K562 (cell line): ENCODE results near the gene DIP2B. TPM values are rescaled to one million over a fixed set of nuclear protein-coding genes. Genes with fewer than 3 reads are reported as not detected.

Source experiments
- ATAC-seq: fragments of 200-7000 bp; cut with Tn5 transposase; 3 replicates; pipeline ENCODE4 v1.9.1; 2020; ENCODE audit warnings: moderate library complexity
- BruUV-seq: library from RNA; stranded (reverse); fragments of 400-500 nt; replicated peaks from 2 replicates; lab custom pipeline; 2021; lab: Mats Ljungman, UMichigan
- CTCF ChIA-PET: fragments of 300-600 bp; formaldehyde crosslinking; extraction: SDS; loops from one replicate; lab custom pipeline; 2021; ENCODE audit warnings: low intra/inter-chr PET ratio; lab: Yijun Ruan, JAX
- POLR2A ChIA-PET: fragments of 300-600, 350-650 bp; sonication (Branson Sonifier 250); formaldehyde crosslinking; extraction: SDS; loops from one replicate; lab custom pipeline; 2021; ENCODE audit warnings: antibody characterized with exemption, inconsistent platforms; lab: Yijun Ruan, JAX
- DNase-seq, 4 experiments: peaks; one replicate each; pipeline versions ENCODE4 v3.0.0 to v3.0.0-alpha.2; 2011 to 2018; ENCODE audit warnings: low spot score in 3 of 4, mixed read lengths in 3 of 4; ENCODE audit errors: extremely low read depth in 1 of 4
- FAIRE-seq: peaks from 2 replicates; lab custom pipeline; 2011; peaks lifted over from hg19 to GRCh38; lab: Jason Lieb, UNC
- H2AFZ ChIP-seq: 2 replicates; pipeline ENCODE4 v1.6.0; 2011; ENCODE audit warnings: low read depth, low read length, control low read depth, inconsistent platforms
- H3K27ac ChIP-seq: fragments of 200-600 bp; 3 replicates; pipeline ENCODE4 v1.8.0; 2011; ENCODE audit warnings: low read depth, mild to moderate bottlenecking, control low read depth, inconsistent platforms, low read length, moderate library complexity, mixed read lengths; ENCODE audit errors: extremely low read depth
- H3K27me3 ChIP-seq, 2 experiments: fragments of 300-600 bp in 1 of 2; 2 replicates in 1 of 2; 3 replicates in 1 of 2; pipeline versions ENCODE4 v1.6.0 to v1.8.0; 2011; ENCODE audit warnings: inconsistent platforms in 2 of 2, low read length in 2 of 2, mild to moderate bottlenecking in 1 of 2, mixed read lengths in 1 of 2, moderate library complexity in 1 of 2; ENCODE audit not compliant: control insufficient read depth in 2 of 2, insufficient read depth in 2 of 2
- H3K36me3 ChIP-seq: fragments of 300-600 bp; 3 replicates; pipeline ENCODE4 v1.8.0; 2011; ENCODE audit warnings: mild to moderate bottlenecking, low read length, inconsistent platforms; ENCODE audit not compliant: control insufficient read depth, insufficient read depth
- H3K4me1 ChIP-seq, 2 experiments: fragments of 200-600 bp in 1 of 2; replicated peaks in 1 of 2; 2 replicates in 1 of 2; 3 replicates in 1 of 2; pipeline versions ENCODE4 v1.5.1 to v1.8.0; 2011; ENCODE audit warnings: inconsistent platforms in 2 of 2, low read length in 2 of 2, mild to moderate bottlenecking in 1 of 2, mixed read lengths in 1 of 2, moderate library complexity in 1 of 2; ENCODE audit not compliant: control insufficient read depth in 2 of 2, insufficient read depth in 2 of 2
- H3K4me2 ChIP-seq: 2 replicates; pipeline ENCODE4 v1.6.1; 2011; ENCODE audit warnings: low read length, control low read depth, inconsistent platforms, mixed read lengths; ENCODE audit not compliant: insufficient read depth
- H3K4me3 ChIP-seq: fragments of 200-600 bp; sonication (generic), shearing (Covaris generic); 2 replicates; pipeline ENCODE4 v1.5.1; 2016; ENCODE audit warnings: control low read depth, inconsistent platforms
- H3K79me2 ChIP-seq: fragments of 200-600 bp; 3 replicates; pipeline ENCODE4 v1.8.0; 2011; ENCODE audit warnings: low read length, inconsistent platforms; ENCODE audit not compliant: control insufficient read depth, insufficient read depth
- H3K9ac ChIP-seq, 2 experiments: 2 replicates each; pipeline versions ENCODE4 v1.6.0 to v1.6.1; 2011; ENCODE audit warnings: low read depth in 2 of 2, low read length in 2 of 2, control low read depth in 1 of 2, inconsistent platforms in 1 of 2, mild to moderate bottlenecking in 1 of 2, mixed read lengths in 1 of 2; ENCODE audit not compliant: insufficient read depth in 1 of 2
- H3K9me1 ChIP-seq: one replicate; pipeline ENCODE4 v1.6.0; 2011; ENCODE audit warnings: inconsistent platforms, mild to moderate bottlenecking, low read length, moderate library complexity; ENCODE audit not compliant: control insufficient read depth, insufficient read depth
- H3K9me3 ChIP-seq: replicated peaks from 2 replicates; pipeline ENCODE4 v1.5.1; 2011; ENCODE audit warnings: low read depth, low read length, inconsistent platforms; ENCODE audit not compliant: control insufficient read depth, insufficient read depth
- H4K20me1 ChIP-seq: replicated peaks from 2 replicates; pipeline ENCODE4 v1.6.1; 2011; ENCODE audit warnings: low read length, inconsistent platforms, mixed read lengths; ENCODE audit not compliant: control insufficient read depth, insufficient read depth
- ARNT ChIP-seq, 2 experiments: fragments of 450-650 bp; IDR thresholded peaks; 2 replicates each; pipeline ENCODE4 v1.6.1; 2016; ENCODE audit warnings: mild to moderate bottlenecking in 1 of 2
- CBFA2T2 ChIP-seq: fragments of 450-650 bp; conservative IDR thresholded peaks from 2 replicates; pipeline ENCODE4 v1.6.1; 2017; ENCODE audit warnings: mild to moderate bottlenecking
- E2F6 ChIP-seq, 2 experiments: IDR thresholded peaks; 2 replicates each; pipeline ENCODE4 v1.6.1; 2011; ENCODE audit warnings: borderline replicate concordance in 1 of 2, control low read depth in 1 of 2, low read depth in 1 of 2, low read length in 1 of 2, mild to moderate bottlenecking in 1 of 2, mixed read lengths in 1 of 2, moderate library complexity in 1 of 2; ENCODE audit not compliant: insufficient read depth in 1 of 2, insufficient read length in 1 of 2, poor library complexity in 1 of 2, severe bottlenecking in 1 of 2; ENCODE audit errors: extremely low read depth in 1 of 2
- MECOM ChIP-seq: fragments of 250-450 bp; sonication (Bioruptor Pico); IDR thresholded peaks from 2 replicates; pipeline ENCODE4 v1.8.0; 2022; ENCODE audit warnings: inconsistent platforms
- NFATC3 ChIP-seq: fragments of 450-650 bp; IDR thresholded peaks from 2 replicates; pipeline ENCODE4 v1.6.1; 2017; ENCODE audit warnings: mild to moderate bottlenecking
- NKRF ChIP-seq: fragments of 450-650 bp; IDR thresholded peaks from 2 replicates; pipeline ENCODE4 v1.6.1; 2016; ENCODE audit warnings: borderline replicate concordance
- SAP30 ChIP-seq: fragments of 200-600 bp; sonication (generic); IDR thresholded peaks from 2 replicates; pipeline ENCODE4 v1.6.1; 2012; ENCODE audit warnings: borderline replicate concordance, low read depth, mild to moderate bottlenecking, moderate library complexity, low read length, control low read depth, inconsistent platforms; ENCODE audit not compliant: insufficient read depth, poor library complexity, severe bottlenecking
- TARDBP ChIP-seq: fragments of 450-650 bp; IDR thresholded peaks from 2 replicates; pipeline ENCODE4 v1.6.1; 2016
- ZNF24 ChIP-seq: fragments of 450-650 bp; IDR thresholded peaks from 2 replicates; pipeline ENCODE4 v1.6.1; 2016
- ZNF445 ChIP-seq: fragments of 250-450 bp; sonication (Bioruptor Pico); IDR thresholded peaks from 2 replicates; pipeline ENCODE4 v1.4.0; 2020; ENCODE audit warnings: low read depth, mild to moderate bottlenecking, moderate library complexity
- WGBS: fragments of 100-300 bp; shearing (Covaris generic); methylation state at CpG from one replicate; pipeline ENCODE4 v1.1.6; 2016; ENCODE audit warnings: low coverage, mixed read lengths; ENCODE audit not compliant: insufficient coverage; ENCODE audit errors: missing lambda C conversion rate; 5-methylcytosine and 5-hydroxymethylcytosine counted together
- in situ Hi-C: fragments of 300-500 bp; cut with MboI; formaldehyde crosslinking; loops from 4 replicates; pipeline ENCODE4 v1.15.0; 2018; ENCODE audit warnings: inconsistent platforms, mixed read lengths
- intact Hi-C: fragments of 100-400 bp; cut with micrococcal nuclease; formaldehyde crosslinking; loops from 2 replicates; pipeline ENCODE4 v1.14.2; 2022
- polyA plus RNA-seq, 8 experiments: library from polyadenylated mRNA; depleted of rRNA in 4 of 8; stranded (reverse) in 5 of 8; unstranded in 3 of 8; fragments of >200 nt; fragmentation: Nextera tagmentation in 2 of 8; fragmentation: Illumina TruSeq in 1 of 8; extraction: Ambion mirVana in 2 of 8; extraction: Trizol in 1 of 8; gene quantifications; 2 replicates each; pipeline versions ENCODE4 v1.2.1 to v1.2.3, GENCODE V29; 2011 to 2014; ENCODE audit warnings: inconsistent platforms in 1 of 8, missing spikeins in 1 of 8
- total RNA-seq, 7 experiments: library from RNA; depleted of rRNA in 6 of 7; stranded (reverse); fragments of >200 nt in 6 of 7; fragmentation: Illumina TruSeq in 2 of 7; extraction: Trizol in 2 of 7; gene quantifications; 2 replicates each; pipeline versions ENCODE4 v1.2.1 to v1.2.3, GENCODE V29; 2011 to 2021; ENCODE audit warnings: low replicate concordance in 1 of 7
- TF ChIP-seq, protein P1 (sequence below): fragments of 450-650 bp; IDR thresholded peaks from 2 replicates; pipeline ENCODE4 v1.6.1; 2018; ENCODE audit warnings: mild to moderate bottlenecking, low read depth; ENCODE audit not compliant: partially characterized antibody
- TF ChIP-seq, protein P2 (sequence below): fragments of 450-650 bp; formaldehyde crosslinking; IDR thresholded peaks from 2 replicates; pipeline ENCODE4 v1.4.0; 2022; ENCODE audit warnings: missing genetic modification characterization

DIP2B gene
- total and polyA plus RNA-seq, 9 of the 15 experiments (the other 6 are each of a cell fraction or from before 2014, with no cell fraction given), result 4.6 to 26.1 (median 18.8) TPM

DNA sequence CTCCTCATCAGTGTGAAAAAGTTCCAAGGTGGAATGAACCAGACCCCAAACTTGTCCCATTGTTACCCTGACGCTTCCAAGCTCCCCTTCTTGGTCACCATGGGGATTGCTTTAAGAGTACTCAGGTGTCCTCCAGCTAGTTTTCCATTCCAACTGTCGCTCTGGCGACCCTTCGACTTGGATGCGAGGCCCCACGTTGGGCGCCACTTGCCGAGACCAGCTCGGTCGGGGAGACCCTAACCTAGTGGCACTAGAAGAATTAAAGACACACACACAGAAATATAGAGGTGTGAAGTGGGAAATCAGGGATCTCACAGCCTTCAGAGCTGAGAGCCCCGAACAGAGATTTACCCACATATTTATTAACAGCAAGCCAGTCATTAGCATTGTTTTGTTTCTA lies 6.7 kb upstream of the DIP2B start (continued):
- TF ChIP-seq, protein P1, sequence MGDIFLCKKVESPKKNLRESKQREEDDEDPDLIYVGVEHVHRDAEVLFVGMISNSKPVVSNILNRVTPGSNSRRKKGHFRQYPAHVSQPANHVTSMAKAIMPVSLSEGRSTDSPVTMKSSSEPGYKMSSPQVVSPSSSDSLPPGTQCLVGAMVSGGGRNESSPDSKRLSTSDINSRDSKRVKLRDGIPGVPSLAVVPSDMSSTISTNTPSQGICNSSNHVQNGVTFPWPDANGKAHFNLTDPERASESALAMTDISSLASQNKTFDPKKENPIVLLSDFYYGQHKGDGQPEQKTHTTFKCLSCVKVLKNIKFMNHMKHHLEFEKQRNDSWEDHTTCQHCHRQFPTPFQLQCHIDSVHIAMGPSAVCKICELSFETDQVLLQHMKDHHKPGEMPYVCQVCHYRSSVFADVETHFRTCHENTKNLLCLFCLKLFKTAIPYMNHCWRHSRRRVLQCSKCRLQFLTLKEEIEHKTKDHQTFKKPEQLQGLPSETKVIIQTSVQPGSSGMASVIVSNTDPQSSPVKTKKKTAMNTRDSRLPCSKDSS, result peak; percentile 65
- peak; percentile 81 for TF ChIP-seq ZNF445 (CRISPR knock-in tag)

- BruUV-seq, result TSS peak; percentile 46
- H3K9ac ChIP-seq, result peak overlapping the region; percentile 84 to 98
- intact Hi-C loops (loop anchor here (1.0 to 5.0 kb wide), 4 partner anchors 45 to 228 kb away; no protein-coding TSS in a partner anchor), in situ Hi-C loops (loop anchor here (5.0 to 10.0 kb wide), 2 partner anchors 131 to 239 kb away; no protein-coding TSS in a partner anchor)
- peaks cover 58% of the 10 kb centered on the region for H3K79me2 ChIP-seq
- ATAC-seq (peak; percentile 32), FAIRE-seq (peak; percentile 26), DNase-seq (peak in 1 of 4 experiments; percentile 54)
- peak overlapping the region; percentile 91 for H3K4me2 ChIP-seq
- H2AFZ ChIP-seq, result peak overlapping the region; percentile 91
- peaks cover 9% of the 10 kb centered on the region for H4K20me1 ChIP-seq
- ChIA-PET POLR2A (interaction anchor here (0.6 to 1.4 kb wide), 8 partner anchors 9 to 158 kb away, joined by 3 to 7 read pairs (median 3); no protein-coding TSS in a partner anchor), CTCF (interaction anchor here (0.9 to 1.9 kb wide), 4 partner anchors 130 to 229 kb away, joined by 3 to 19 read pairs (median 4); no protein-coding TSS in a partner anchor)
- H3K9me1 ChIP-seq, result no peaks in the 10 kb centered on the region
- H3K4me3 ChIP-seq, result peak overlapping the region; percentile 94
- H3K27ac ChIP-seq, result peak overlapping the region; percentile 86
- under 1% methylated on average over 10 of the region's 11 CpGs for WGBS
- no peaks in the 10 kb centered on the region for H3K27me3 ChIP-seq
- no peaks in the 10 kb centered on the region for H3K9me3 ChIP-seq
- peaks cover 22 to 23% of the 10 kb centered on the region in 2 experiments for H3K4me1 ChIP-seq
- 0 out of 3 replicates have a peak, but pooled peaks cover 2% of the 10 kb centered on the region for H3K36me3 ChIP-seq
- no peak for TF ChIP-seq TARDBP
- peak; percentile 1 for TF ChIP-seq ZNF24
- TF ChIP-seq CBFA2T2, result no peak
- no peak for TF ChIP-seq MECOM (CRISPR knock-in tag)
- TF ChIP-seq SAP30, result peak; percentile 16
- 0 out of 2 replicates have a peak, but pooled peaks have one; percentile 26 for TF ChIP-seq NFATC3
- peak in 1 of 2 experiments; percentile 6 for TF ChIP-seq E2F6 (IDR thresholded peaks at IDR 0.05; ENCODE audit: borderline replicate concordance in 1 of 2, extremely low read depth in 1 of 2, insufficient read depth in 1 of 2, insufficient read length in 1 of 2, low read depth in 1 of 2, low read length in 1 of 2, poor library complexity in 1 of 2, severe bottlenecking in 1 of 2)
- 0 out of 2 replicates have a peak, but pooled peaks have one; percentile 41 for TF ChIP-seq NKRF
- TF ChIP-seq ARNT (IDR thresholded peaks at IDR 0.05), result no peak
- TF ChIP-seq, protein P2, sequence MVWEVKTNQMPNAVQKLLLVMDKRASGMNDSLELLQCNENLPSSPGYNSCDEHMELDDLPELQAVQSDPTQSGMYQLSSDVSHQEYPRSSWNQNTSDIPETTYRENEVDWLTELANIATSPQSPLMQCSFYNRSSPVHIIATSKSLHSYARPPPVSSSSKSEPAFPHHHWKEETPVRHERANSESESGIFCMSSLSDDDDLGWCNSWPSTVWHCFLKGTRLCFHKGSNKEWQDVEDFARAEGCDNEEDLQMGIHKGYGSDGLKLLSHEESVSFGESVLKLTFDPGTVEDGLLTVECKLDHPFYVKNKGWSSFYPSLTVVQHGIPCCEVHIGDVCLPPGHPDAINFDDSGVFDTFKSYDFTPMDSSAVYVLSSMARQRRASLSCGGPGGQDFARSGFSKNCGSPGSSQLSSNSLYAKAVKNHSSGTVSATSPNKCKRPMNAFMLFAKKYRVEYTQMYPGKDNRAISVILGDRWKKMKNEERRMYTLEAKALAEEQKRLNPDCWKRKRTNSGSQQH, result no peak
Observed at GRCh38 chr12:50505675-50506530, 1.1 kb downstream of the DIP2B start.
